Measurements from ENCODE around the gene DOCK1. TPM values are rescaled to one million over a fixed set of nuclear protein-coding genes. Genes with fewer than 3 reads are reported as not detected.

Gene DOCK1
- total RNA-seq, 1 experiment from 2014 or later: 82.2 TPM

DNA sequence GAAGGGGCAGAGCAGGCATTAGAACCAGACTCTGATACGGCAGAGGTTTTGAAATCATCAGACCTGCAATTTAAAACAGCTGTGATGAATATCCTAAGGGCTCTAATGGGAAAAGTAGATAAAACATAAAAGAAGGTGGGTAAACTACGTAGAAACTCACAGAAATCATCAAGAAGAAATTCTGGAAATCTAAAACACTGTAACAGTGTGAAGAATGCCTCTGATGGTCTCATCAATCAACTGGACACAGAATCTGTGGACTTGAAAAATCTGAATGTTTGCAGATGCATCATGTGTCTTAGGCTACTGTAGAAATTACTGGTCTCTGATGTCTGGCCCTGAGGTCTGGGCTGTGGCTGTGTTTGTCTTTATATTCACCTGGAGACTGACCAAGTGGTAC lies 470.8 kb downstream of the DOCK1 start:
- no peaks in the 10 kb centered on the region; the same call in 1 of the 2 replicates for H3K36me3 ChIP-seq (ENCODE audit: control insufficient read depth, insufficient read depth, low read length)
- H3K9me3 ChIP-seq: no peaks in the 10 kb centered on the region
- no peaks in the 10 kb centered on the region for H3K27me3 ChIP-seq (replicated peaks; ENCODE audit: control insufficient read depth, insufficient read depth, low read length)
- ChIA-PET POLR2A (no interaction called here), CTCF (no interaction called here)
- intact Hi-C loops (cut with micrococcal nuclease; ENCODE audit: unreplicated experiment): no loop called here
- TF ChIP-seq, protein P1, sequence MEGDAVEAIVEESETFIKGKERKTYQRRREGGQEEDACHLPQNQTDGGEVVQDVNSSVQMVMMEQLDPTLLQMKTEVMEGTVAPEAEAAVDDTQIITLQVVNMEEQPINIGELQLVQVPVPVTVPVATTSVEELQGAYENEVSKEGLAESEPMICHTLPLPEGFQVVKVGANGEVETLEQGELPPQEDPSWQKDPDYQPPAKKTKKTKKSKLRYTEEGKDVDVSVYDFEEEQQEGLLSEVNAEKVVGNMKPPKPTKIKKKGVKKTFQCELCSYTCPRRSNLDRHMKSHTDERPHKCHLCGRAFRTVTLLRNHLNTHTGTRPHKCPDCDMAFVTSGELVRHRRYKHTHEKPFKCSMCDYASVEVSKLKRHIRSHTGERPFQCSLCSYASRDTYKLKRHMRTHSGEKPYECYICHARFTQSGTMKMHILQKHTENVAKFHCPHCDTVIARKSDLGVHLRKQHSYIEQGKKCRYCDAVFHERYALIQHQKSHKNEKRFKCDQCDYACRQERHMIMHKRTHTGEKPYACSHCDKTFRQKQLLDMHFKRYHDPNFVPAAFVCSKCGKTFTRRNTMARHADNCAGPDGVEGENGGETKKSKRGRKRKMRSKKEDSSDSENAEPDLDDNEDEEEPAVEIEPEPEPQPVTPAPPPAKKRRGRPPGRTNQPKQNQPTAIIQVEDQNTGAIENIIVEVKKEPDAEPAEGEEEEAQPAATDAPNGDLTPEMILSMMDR (IDR thresholded peaks at IDR 0.05; ENCODE audit: insufficient read depth in 1 of 2, low read depth in 1 of 2, low read length in 1 of 2, severe bottlenecking in 1 of 2, unreplicated experiment in 1 of 2): no peak
- BruUV-seq (replicated peaks): no TSS peak
- Mint-ChIP-seq H3K27me3 (ENCODE audit: insufficient read depth, unreplicated experiment) (no peaks in the 10 kb centered on the region), H3K4me3 (ENCODE audit: unreplicated experiment) (no peak overlapping the region), H3K27ac (ENCODE audit: unreplicated experiment) (no peak overlapping the region), H3K36me3 (ENCODE audit: insufficient read depth, unreplicated experiment) (no peaks in the 10 kb centered on the region), H3K4me1 (ENCODE audit: low read depth, unreplicated experiment) (no peaks in the 10 kb centered on the region), H3K9me3 (ENCODE audit: unreplicated experiment) (no peaks in the 10 kb centered on the region)
- DNase-seq: no peak
- no peak overlapping the region for H3K4me3 ChIP-seq (ENCODE audit: low read depth, low read length)
- H3K4me1 ChIP-seq: no peaks in the 10 kb centered on the region

DNA sequence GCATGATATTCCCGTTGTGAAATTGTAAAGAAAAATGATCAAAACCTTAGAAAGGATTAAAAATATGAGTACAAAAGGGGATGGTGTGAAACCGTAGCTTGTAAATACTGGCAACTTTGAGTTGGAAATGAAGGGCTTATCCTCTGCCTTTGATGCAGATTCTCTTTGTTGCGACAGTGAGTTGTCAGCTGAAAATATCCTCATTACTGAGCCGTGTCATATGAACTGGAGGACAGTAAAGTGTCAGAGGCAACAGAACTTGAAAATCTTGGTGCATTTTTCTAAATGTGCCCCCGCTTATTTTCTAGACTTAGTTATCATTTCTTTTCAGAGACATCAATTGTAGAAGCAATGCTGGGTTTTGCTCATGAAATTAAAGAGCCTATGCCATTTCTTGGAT lies 473.4 kb downstream of the DOCK1 start:
- intact Hi-C loops (cut with micrococcal nuclease; ENCODE audit: unreplicated experiment): no loop called here
- Histone ChIP-seq H3K36me3 (ENCODE audit: control insufficient read depth, insufficient read depth, low read length) (no peaks in the 10 kb centered on the region), H3K9me3 (no peaks in the 10 kb centered on the region), H3K4me3 (ENCODE audit: low read depth, low read length) (no peak overlapping the region), H3K4me1 (no peaks in the 10 kb centered on the region), H3K27me3 (replicated peaks; ENCODE audit: control insufficient read depth, insufficient read depth, low read length) (no peaks in the 10 kb centered on the region)
- no peak for DNase-seq
- no peak overlapping the region for H3K27ac Mint-ChIP-seq (ENCODE audit: unreplicated experiment)
- no peaks in the 10 kb centered on the region for H3K4me1 Mint-ChIP-seq (ENCODE audit: low read depth, unreplicated experiment)
- no peak overlapping the region for H3K4me3 Mint-ChIP-seq (ENCODE audit: unreplicated experiment)
- peaks cover 14% of the 10 kb centered on the region for H3K36me3 Mint-ChIP-seq (ENCODE audit: insufficient read depth, unreplicated experiment)
- no peaks in the 10 kb centered on the region for H3K27me3 Mint-ChIP-seq (ENCODE audit: insufficient read depth, unreplicated experiment)
- TF ChIP-seq, protein P1 (IDR thresholded peaks at IDR 0.05; ENCODE audit: insufficient read depth in 1 of 2, low read depth in 1 of 2, low read length in 1 of 2, severe bottlenecking in 1 of 2, unreplicated experiment in 1 of 2): no peak
- POLR2A ChIA-PET: no interaction called here
- CTCF ChIA-PET: no interaction called here
- no peaks in the 10 kb centered on the region for H3K9me3 Mint-ChIP-seq (ENCODE audit: unreplicated experiment)
- BruUV-seq (replicated peaks): no TSS peak

DNA sequence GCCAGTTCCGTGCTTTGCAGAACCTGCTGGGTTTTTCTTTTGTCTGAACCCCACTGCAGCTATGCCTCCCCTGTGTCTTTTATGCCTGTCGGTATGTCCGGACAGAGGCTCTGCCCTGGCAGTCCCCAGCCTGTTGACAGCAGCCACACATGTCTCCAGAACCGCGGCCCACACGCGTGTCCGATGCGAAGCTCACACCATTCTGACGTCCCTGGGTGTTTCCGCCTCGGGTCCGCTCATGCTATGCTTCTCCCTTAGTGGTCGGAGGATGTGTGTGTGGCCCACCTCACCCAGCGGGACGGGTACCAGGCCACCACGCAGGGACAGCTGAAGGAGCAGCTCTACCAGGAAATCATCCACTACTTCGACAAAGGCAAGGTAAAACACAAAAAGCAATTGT lies 479.3 kb downstream of the DOCK1 start:
- no peaks in the 10 kb centered on the region for H3K36me3 ChIP-seq (ENCODE audit: control insufficient read depth, insufficient read depth, low read length)
- no peak for DNase-seq
- intact Hi-C loops (cut with micrococcal nuclease; ENCODE audit: unreplicated experiment): no loop called here
- no TSS peak for BruUV-seq (replicated peaks)
- ChIA-PET CTCF (no interaction called here), POLR2A (no interaction called here)
- no peaks in the 10 kb centered on the region for H3K9me3 ChIP-seq
- H3K27me3 ChIP-seq (replicated peaks; ENCODE audit: control insufficient read depth, insufficient read depth, low read length): no peaks in the 10 kb centered on the region
- Mint-ChIP-seq H3K4me3 (ENCODE audit: unreplicated experiment) (no peak overlapping the region), H3K27ac (ENCODE audit: unreplicated experiment) (no peak overlapping the region), H3K36me3 (ENCODE audit: insufficient read depth, unreplicated experiment) (peaks cover 35% of the 10 kb centered on the region), H3K27me3 (ENCODE audit: insufficient read depth, unreplicated experiment) (no peaks in the 10 kb centered on the region), H3K9me3 (ENCODE audit: unreplicated experiment) (no peaks in the 10 kb centered on the region), H3K4me1 (ENCODE audit: low read depth, unreplicated experiment) (no peaks in the 10 kb centered on the region)
- H3K4me3 ChIP-seq (ENCODE audit: low read depth, low read length): no peak overlapping the region
- TF ChIP-seq, protein P1 (IDR thresholded peaks at IDR 0.05; ENCODE audit: insufficient read depth in 1 of 2, low read depth in 1 of 2, low read length in 1 of 2, severe bottlenecking in 1 of 2, unreplicated experiment in 1 of 2): no peak
- no peaks in the 10 kb centered on the region for H3K4me1 ChIP-seq
